NCI-H1105 (cell line): ENCODE results near the gene MTA1.

ENCODE experiments used
- DNase-seq: peaks from one replicate; lab custom pipeline; 2025; lab: John Stamatoyannopoulos, UW

The MTA1 gene

GRCh38 chr14:105476831-105477659 lies 57.4 kb downstream of the MTA1 start:
- DNase-seq, result no peak

- peak; percentile 17 for DNase-seq
Observed at GRCh38 chr14:105477660-105478397, 58.2 kb downstream of the MTA1 start.

DNA sequence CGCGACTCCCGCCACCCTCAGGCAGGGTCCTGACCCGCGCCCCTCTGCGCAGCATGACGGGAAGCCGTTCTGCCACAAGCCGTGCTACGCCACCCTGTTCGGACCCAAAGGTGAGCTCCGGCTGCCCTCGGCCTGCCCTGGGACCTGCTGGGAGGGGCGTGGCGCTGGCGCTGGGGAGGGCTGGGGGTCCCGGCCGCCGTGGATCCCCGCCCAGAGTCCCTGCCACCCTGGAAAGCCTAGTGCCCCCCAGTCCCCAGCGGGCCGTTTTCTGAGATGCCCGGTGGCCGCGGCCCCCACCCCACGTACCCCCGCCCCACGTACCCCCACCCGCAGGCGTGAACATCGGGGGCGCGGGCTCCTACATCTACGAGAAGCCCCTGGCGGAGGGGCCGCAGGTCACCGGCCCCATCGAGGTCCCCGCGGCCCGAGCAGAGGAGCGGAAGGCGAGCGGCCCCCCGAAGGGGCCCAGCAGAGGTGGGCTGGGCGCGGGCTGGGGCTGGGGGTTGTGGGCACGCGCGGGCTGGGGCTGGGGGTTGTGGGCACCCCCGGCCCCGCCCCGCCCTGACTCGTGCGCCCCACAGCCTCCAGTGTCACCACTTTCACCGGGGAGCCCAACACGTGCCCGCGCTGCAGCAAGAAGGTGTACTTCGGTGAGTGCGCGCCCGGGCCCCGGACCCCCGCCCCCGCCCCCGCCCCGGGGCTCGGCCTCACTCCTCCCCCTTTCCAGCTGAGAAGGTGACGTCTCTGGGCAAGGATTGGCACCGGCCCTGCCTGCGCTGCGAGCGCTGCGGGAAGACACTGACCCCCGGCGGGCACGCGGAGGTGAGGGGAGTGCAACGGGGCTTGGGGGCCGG lies 59.0 kb downstream of the MTA1 start:
- DNase-seq, result no peak

- DNase-seq, result no peak
Observed at GRCh38 chr14:105479431-105480158, 60.0 kb downstream of the MTA1 start.

- DNase-seq, result no peak
Observed at GRCh38 chr14:105480199-105480746, 60.6 kb downstream of the MTA1 start.

DNA sequence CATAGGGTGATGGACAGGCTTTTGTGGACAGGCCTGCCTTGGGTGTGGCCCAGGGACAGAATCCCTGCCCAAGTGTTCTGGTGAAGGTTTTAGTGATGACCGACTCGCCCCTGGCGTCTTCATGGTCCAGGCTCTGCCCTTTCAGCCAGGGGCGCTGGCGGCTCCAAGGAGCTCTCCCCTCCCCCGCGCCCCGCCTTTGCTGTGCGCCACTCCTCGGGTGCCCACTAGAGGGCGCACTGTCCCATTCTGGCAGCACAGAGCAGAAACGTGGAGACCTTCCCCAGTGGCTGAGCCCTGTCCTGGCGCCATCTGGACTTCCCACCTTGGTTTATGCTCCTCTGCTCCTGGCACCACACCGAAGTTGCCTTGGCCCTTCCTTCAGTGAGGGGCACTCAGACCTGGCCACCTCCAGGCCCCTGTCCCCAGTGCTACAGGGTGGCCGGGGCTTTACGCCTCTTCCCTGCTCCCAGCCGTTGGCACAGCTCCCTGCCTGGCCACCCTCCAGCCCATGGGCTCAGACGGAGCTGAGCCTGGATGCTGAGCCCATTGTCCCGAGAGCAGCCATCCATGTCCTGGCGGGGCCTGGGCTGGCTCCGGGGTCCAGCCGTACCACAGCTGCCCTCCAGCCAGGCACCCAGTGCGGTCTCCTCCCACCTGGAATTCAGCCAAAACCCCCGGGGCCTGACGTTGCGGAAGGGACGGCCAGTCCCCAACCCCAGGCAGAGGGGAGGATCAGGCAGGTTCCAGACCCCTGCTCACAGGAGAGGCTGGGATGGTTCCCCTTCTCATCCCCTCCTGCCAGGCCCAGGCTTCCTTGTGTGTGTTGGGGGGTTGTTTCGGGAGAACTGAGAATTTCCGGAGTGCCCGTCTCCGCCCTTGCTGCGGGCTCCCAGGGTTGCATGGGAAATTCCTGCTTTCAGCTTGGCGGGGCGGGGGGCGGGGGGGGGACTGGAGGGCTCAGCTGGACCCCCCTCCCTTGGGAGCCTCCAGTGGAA lies 61.5 kb downstream of the MTA1 start:
- peak; percentile 80 for DNase-seq

- peak; percentile 96 for DNase-seq
Observed at GRCh38 chr14:105481886-105482457, 62.3 kb downstream of the MTA1 start.

DNA sequence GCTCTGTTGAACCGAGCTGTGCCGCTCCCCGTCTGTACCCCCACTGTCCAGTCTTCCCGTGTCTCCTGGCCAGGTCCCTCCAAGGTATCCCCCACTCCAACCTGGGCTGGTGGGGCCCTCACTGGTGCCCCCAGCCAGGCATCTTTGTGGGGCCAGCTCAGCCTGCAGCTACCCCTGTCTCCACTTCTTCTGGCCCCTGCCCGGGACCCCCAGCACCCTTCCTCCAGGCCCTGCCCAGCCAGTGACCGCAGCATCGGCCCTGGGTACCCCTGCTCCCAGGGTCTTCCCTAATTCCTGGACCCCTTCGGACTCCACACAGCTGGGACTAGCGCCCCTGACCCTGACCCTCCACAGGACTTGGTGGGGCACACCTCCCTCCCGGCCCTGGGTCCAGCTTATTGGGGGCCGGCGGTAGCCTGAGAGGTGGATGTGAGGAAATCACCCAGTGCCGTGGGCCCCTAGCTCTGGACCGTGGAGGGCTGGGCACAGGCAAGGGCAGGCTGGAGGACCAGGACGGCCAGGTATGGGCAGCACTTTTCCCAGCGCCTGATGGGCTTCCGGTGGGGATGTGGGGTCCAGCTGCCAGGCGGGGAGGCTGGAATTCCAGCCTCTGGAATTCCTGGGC lies 63.0 kb downstream of the MTA1 start:
- no peak for DNase-seq

GRCh38 chr14:105483300-105484068 lies 63.9 kb downstream of the MTA1 start:
- no peak for DNase-seq

- no peak for DNase-seq
Observed at GRCh38 chr14:105484069-105484996, 64.7 kb downstream of the MTA1 start.

- no peak for DNase-seq
Observed at GRCh38 chr14:105484997-105485393, 65.4 kb downstream of the MTA1 start.

DNA sequence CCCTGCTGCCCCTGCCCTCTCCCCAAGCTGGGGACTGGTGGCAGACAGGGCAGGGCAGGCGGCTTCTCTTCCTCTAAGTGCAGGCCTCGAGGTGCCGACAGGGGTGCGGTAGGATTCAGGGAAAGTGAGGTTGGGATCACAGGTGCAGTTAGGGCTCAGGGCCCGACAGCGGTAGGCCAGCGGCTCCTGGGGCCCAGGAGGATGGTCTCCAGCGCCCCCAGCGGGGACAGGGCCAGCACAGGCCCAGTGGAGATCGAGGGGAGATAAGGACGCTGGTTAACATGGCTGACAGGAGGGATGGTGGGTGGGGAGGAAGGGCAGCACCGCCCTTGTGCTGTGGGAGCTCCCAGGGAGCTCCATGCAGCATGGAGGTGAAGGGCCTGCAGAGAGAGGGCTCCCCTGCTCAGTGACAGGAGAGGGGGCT lies 66.1 kb downstream of the MTA1 start:
- no peak for DNase-seq

DNA sequence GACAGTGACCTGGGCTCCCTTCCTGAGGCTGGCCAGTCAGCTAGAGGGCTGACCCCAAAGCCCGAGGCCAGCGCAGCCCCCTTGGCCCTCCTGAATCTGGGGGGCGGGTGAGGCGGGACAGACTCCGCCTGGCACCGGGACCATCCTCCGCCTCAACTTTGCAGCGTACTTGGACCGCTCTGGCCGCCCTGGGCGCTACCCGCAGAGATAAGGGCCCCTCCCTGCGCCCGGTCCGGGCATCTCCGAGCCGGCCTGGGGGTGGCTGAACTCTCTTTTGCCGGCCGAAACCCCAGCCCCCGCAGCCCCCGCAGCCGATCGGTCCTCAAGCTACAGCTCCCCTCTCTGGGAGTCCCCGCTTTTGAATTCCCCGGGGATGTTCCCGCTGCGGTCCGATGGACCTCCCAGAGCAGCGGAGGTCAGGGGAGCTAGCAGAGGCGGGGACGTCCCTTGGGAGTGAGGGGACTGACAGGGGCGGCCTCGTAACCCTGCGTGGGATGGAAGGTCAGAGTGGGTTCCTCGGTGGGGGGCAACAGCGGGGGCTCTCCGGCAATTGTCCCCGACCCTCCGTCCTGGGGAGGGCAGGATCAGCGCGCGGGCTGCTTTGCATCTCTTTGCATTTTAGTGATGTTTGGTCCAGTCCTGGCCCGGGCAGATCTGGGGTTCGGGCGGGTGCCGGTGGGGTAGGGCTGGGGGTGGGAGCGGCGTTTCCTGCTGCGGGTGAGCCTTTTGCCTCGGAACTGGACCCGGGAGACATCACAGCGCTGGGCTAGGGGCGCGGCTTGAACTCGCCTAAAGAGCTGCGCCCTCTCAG lies 66.7 kb downstream of the MTA1 start, which contains the start of gene CRIP1:
CRIP1 (plus strand) TSS at position 724 of the 811 bp plus-strand sequence. CDS start 374 bp downstream, outside the sequence.
- no peak for DNase-seq

DNA sequence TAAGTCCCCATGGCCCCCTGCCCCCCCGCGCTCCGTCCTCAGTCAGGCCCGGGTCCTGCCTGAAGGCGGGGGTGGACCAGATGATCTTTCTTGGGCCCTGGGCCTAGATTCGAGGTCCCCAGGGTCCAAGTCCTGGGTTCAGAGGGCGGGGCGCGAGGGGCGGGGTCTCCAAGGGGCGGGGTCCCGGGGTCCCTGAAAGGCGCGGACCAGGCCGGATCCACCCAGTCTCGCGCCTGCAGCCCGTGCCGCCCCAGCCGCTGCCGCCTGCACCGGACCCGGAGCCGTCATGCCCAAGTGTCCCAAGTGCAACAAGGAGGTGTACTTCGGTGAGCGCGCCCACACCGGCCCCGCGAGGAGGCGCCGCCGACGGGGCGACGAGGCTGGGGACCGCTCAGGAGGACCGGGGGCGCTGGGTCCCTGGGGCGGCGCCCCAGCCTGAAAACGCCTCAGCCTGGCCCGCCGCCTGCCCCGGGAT lies 67.4 kb downstream of the MTA1 start:
- peak; percentile 32 for DNase-seq

- DNase-seq, result no peak
Observed at GRCh38 chr14:105487449-105487985, 67.9 kb downstream of the MTA1 start.
